GM12873 (cell line): Measurements from ENCODE around the gene LRP6.

Experiments used
- CTCF ChIP-seq: IDR thresholded peaks from 2 replicates; pipeline ENCODE4 v1.5.1; 2012; ENCODE audit warnings: low read depth, mild to moderate bottlenecking, moderate library complexity, low read length, control low read depth; ENCODE audit not compliant: insufficient read depth; ENCODE audit errors: missing control alignments

LRP6 gene

GRCh38 chr12:12087693-12088034, 179.2 kb downstream of the LRP6 start:
- no peak for TF ChIP-seq CTCF

GRCh38 chr12:12086973-12087692, 179.7 kb downstream of the LRP6 start:
- no peak for TF ChIP-seq CTCF

GRCh38 chr12:12086362-12086761, 180.5 kb downstream of the LRP6 start:
- no peak for TF ChIP-seq CTCF

GRCh38 chr12:12083688-12084087, 183.2 kb downstream of the LRP6 start:
- TF ChIP-seq CTCF: no peak

GRCh38 chr12:12081836-12082497, 184.9 kb downstream of the LRP6 start:
- TF ChIP-seq CTCF: peak; percentile 27

- no peak for TF ChIP-seq CTCF
Measured at GRCh38 chr12:12079291-12079690, 187.6 kb downstream of the LRP6 start.

- TF ChIP-seq CTCF: peak; percentile 27
Measured at GRCh38 chr12:12072064-12072760, 194.6 kb downstream of the LRP6 start.
